SK-N-MC (cell line): ENCODE results near the gene IRX2.

Experiments
- DNase-seq: peaks from one replicate; pipeline ENCODE4 v3.0.0-alpha.2; 2011; ENCODE audit warnings: low read depth, low spot score
- H3K27ac ChIP-seq: fragments of 200-600 bp; sonication (generic); 2 replicates; pipeline ENCODE4 v1.5.1; 2016; ENCODE audit warnings: mixed run types
- H3K36me3 ChIP-seq: fragments of 200-600 bp; sonication (generic); 2 replicates; pipeline ENCODE4 v1.6.1; 2017; ENCODE audit warnings: antibody characterized with exemption, low read length, mixed read lengths; ENCODE audit not compliant: insufficient read depth
- H3K4me3 ChIP-seq: fragments of 200-600 bp; sonication (generic); 2 replicates; pipeline ENCODE4 v1.5.1; 2016
- H3K9ac ChIP-seq: fragments of 200-600 bp; sonication (generic); 2 replicates; pipeline ENCODE4 v1.8.0; 2017; ENCODE audit warnings: mixed run types, mixed read lengths; ENCODE audit not compliant: insufficient read length
- H3K9me3 ChIP-seq: fragments of 200-600 bp; sonication (generic); 2 replicates; pipeline ENCODE4 v1.6.1; 2017; ENCODE audit warnings: low read depth, mild to moderate bottlenecking, antibody characterized with exemption, low read length, moderate library complexity, mixed read lengths
- EZH2 ChIP-seq: fragments of 200-600 bp; sonication (generic); IDR thresholded peaks from one replicate; pipeline ENCODE4 v1.6.1; 2017; ENCODE audit warnings: antibody characterized with exemption
- FOXP2 ChIP-seq: optimal IDR thresholded peaks from 2 replicates; pipeline ENCODE3; 2011; ENCODE audit warnings: mild to moderate bottlenecking, moderate library complexity; ENCODE audit not compliant: insufficient read depth; ENCODE audit errors: extremely low read length, control extremely low read depth
- POLR2AphosphoS5 ChIP-seq: IDR thresholded peaks from 2 replicates; pipeline ENCODE4 v1.6.1; 2012; ENCODE audit warnings: mild to moderate bottlenecking, low read depth, low read length, borderline replicate concordance

IRX2 gene

DNA sequence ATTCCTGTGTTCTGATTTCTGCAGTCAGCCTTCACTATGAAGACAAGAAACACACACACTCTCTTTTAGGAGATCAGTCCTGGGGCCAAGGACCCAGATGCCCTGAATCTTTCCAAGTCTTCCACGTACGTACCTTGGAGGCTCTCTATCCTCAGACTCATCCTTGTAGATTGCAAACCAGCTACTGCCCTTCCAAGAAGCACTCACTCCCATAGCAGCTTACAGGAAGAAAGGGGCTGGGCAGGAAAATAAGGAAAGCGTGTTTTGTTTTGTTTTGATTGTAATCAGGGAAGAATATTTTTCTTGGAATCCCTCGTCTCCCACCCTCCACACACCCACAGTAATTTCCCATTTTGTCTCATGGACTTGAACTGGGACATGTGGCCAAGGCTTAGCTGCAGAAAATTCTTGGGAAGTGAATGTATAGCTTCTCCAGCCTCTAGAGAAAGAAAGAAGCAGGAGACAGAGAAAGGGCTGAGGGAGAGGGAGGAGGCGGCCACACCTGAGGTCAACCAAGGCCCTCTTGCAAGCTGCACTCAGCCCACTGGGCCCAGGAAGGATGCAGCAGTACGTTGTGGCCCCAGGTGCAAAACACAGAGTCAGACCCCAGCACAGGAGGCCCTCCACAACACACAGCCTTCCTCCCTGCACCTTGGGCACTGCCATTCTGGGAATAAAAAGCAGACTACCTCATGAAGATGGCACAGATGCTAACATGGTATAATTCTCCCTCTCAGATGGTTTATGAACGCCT is 29.9 kb downstream of the IRX2 start:
- DNase-seq: no peak
- Histone ChIP-seq H3K9me3 (no peaks in the 10 kb centered on the region), H3K27ac (no peak overlapping the region), H3K36me3 (no peaks in the 10 kb centered on the region), H3K4me3 (no peak overlapping the region), H3K9ac (no peak overlapping the region)
- no peak for TF ChIP-seq FOXP2
- TF ChIP-seq EZH2: no peak
- TF ChIP-seq POLR2AphosphoS5: no peak

GRCh38 chr5:2719332-2719731 is 32.1 kb downstream of the IRX2 start:
- H3K4me3 ChIP-seq: no peak overlapping the region
- H3K27ac ChIP-seq: no peak overlapping the region
- DNase-seq: no peak
- TF ChIP-seq FOXP2: no peak
- no peak for TF ChIP-seq EZH2
- no peak for TF ChIP-seq POLR2AphosphoS5
- H3K9me3 ChIP-seq: no peaks in the 10 kb centered on the region
- H3K36me3 ChIP-seq: no peaks in the 10 kb centered on the region
- H3K9ac ChIP-seq: no peak overlapping the region

DNA sequence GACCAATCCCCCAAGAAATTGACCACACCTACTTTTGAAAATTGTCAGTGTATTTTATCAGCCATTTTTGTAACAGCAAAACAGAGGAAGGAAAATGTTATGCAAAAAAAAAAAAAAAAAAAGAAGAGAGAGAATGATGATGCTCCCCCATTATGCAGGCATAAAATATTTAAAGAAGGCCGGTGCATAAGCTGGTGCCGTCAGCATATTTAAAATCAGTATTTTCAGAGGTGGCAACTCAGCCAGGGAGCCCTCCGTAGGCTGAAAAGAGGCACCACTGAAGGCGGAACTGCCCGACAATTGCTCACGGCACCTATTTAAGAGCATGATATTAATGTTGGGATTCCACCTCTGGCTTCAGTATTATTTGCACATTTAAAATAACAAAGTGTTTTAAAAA is 33.4 kb downstream of the IRX2 start:
- Histone ChIP-seq H3K4me3 (no peak overlapping the region), H3K27ac (no peak overlapping the region), H3K36me3 (no peaks in the 10 kb centered on the region), H3K9ac (no peak overlapping the region), H3K9me3 (no peaks in the 10 kb centered on the region)
- TF ChIP-seq FOXP2 (no peak), POLR2AphosphoS5 (no peak), EZH2 (no peak)
- DNase-seq: no peak

DNA sequence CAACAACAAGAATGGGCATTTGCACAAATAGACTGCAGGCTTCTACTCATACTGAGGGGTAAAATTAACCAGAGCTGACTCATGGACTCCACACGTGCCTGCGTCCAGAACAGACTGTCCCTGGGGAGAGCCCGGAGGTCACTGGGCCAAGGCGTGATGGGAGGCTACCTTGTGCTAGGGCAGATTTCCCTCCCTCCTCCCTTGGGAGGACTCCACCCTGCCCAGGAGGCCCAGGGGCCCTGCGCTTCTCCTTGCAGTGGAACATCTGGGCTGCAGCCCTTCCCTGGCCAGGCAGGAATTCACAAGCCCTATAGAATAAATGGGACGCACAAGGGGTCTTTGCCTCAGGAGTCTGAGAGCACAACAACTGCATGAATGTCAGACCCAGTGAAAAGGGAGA is 35.6 kb downstream of the IRX2 start:
- no peaks in the 10 kb centered on the region for H3K36me3 ChIP-seq
- TF ChIP-seq EZH2 (no peak), FOXP2 (no peak), POLR2AphosphoS5 (no peak)
- H3K27ac ChIP-seq: no peak overlapping the region
- H3K4me3 ChIP-seq: no peak overlapping the region
- no peak for DNase-seq
- no peak overlapping the region for H3K9ac ChIP-seq
- no peaks in the 10 kb centered on the region for H3K9me3 ChIP-seq

DNA sequence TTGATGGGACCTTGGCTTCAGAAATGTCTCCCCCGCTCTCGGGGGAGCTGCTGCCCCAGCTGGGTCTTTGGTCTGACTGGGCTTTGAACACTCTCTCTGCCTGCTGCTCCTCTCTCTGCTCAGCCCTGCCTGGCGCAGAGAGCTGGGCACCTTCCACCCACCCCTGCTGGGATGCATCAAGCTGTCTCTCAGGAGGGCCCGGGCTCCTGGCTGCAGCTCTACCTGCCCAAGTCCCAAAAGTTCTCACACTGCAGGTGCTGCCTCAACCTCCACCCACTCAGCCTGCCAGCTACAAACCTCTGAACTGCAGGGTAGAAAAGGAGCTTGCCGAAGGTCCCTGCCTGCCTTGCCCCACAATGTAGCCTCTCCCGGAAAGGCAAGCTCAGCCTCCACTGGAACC is 36.7 kb downstream of the IRX2 start:
- no peak for TF ChIP-seq EZH2
- no peak for TF ChIP-seq POLR2AphosphoS5
- TF ChIP-seq FOXP2: no peak
- no peaks in the 10 kb centered on the region for H3K36me3 ChIP-seq
- no peak for DNase-seq
- no peak overlapping the region for H3K9ac ChIP-seq
- H3K4me3 ChIP-seq: no peak overlapping the region
- no peaks in the 10 kb centered on the region for H3K9me3 ChIP-seq
- H3K27ac ChIP-seq: no peak overlapping the region

GRCh38 chr5:2714026-2714425 is 37.5 kb downstream of the IRX2 start:
- H3K9ac ChIP-seq: no peak overlapping the region

GRCh38 chr5:2711446-2712425 is 39.7 kb downstream of the IRX2 start:
- Histone ChIP-seq H3K9ac (no peak overlapping the region), H3K36me3 (no peaks in the 10 kb centered on the region), H3K27ac (no peak overlapping the region), H3K9me3 (no peaks in the 10 kb centered on the region), H3K4me3 (no peak overlapping the region)
- TF ChIP-seq EZH2: no peak
- no peak for TF ChIP-seq POLR2AphosphoS5
- TF ChIP-seq FOXP2: no peak
- DNase-seq: no peak

More at GRCh38 chr5:2714026-2714425, 37.5 kb downstream of the IRX2 start:
- Histone ChIP-seq H3K9me3 (no peaks in the 10 kb centered on the region), H3K36me3 (no peaks in the 10 kb centered on the region), H3K4me3 (no peak overlapping the region), H3K27ac (no peak overlapping the region)
- TF ChIP-seq FOXP2 (no peak), EZH2 (no peak), POLR2AphosphoS5 (no peak)
- no peak for DNase-seq

- DNase-seq: no peak
- H3K9ac ChIP-seq: no peak overlapping the region
These were observed 40.6 kb downstream of the IRX2 start for GRCh38 chr5:2710910-2711309.

More at GRCh38 chr5:2710910-2711309, 40.6 kb downstream of the IRX2 start:
- Histone ChIP-seq H3K27ac (no peak overlapping the region), H3K4me3 (no peak overlapping the region), H3K9me3 (no peaks in the 10 kb centered on the region), H3K36me3 (no peaks in the 10 kb centered on the region)
- TF ChIP-seq POLR2AphosphoS5 (no peak), FOXP2 (no peak), EZH2 (no peak)
